GM12875 (cell line): ENCODE data around the gene IFIT2.
A peak's percentile ranks its signal among the peaks of the same experiment; 100 is the strongest.

Experiments used
- H3K4me3 ChIP-seq: one replicate; pipeline ENCODE4 v1.5.1; 2011; ENCODE audit warnings: low read depth, low read length, control low read depth
- CTCF ChIP-seq: IDR thresholded peaks from 2 replicates; pipeline ENCODE4 v1.5.1; 2011; ENCODE audit warnings: low read depth, mild to moderate bottlenecking, control low read depth, inconsistent platforms, low read length, moderate library complexity, borderline replicate concordance; ENCODE audit not compliant: insufficient read depth

IFIT2 gene

GRCh38 chr10:89295597-89295996 is 6.2 kb upstream of the IFIT2 start:
- H3K4me3 ChIP-seq: no peak overlapping the region
- no peak for TF ChIP-seq CTCF

- no peak for TF ChIP-seq CTCF
- no peak overlapping the region for H3K4me3 ChIP-seq
Observed at GRCh38 chr10:89296220-89296648, 5.6 kb upstream of the IFIT2 start.

- H3K4me3 ChIP-seq: no peak overlapping the region
- TF ChIP-seq CTCF: no peak
Observed at GRCh38 chr10:89297356-89297755, 4.5 kb upstream of the IFIT2 start.

- TF ChIP-seq CTCF: no peak
- no peak overlapping the region for H3K4me3 ChIP-seq
Observed at GRCh38 chr10:89297791-89298190, 4.1 kb upstream of the IFIT2 start.

GRCh38 chr10:89299031-89299430 is 2.8 kb upstream of the IFIT2 start:
- TF ChIP-seq CTCF: no peak
- H3K4me3 ChIP-seq: no peak overlapping the region

GRCh38 chr10:89301232-89301631 is 614 bp upstream of the IFIT2 start:
- peak overlapping the region; percentile 48 for H3K4me3 ChIP-seq
- TF ChIP-seq CTCF: no peak

GRCh38 chr10:89302625-89303024 is 779 bp downstream of the IFIT2 start:
- peak overlapping the region; percentile 45 for H3K4me3 ChIP-seq
- no peak for TF ChIP-seq CTCF
